Spleen (tissue), 11 donors: Measurements from ENCODE around the gene RBMS3. TPM values are rescaled to one million over a fixed set of nuclear protein-coding genes. Genes with fewer than 3 reads are reported as not detected.

Experiments
- DNase-seq: peaks from one replicate; pipeline ENCODE4 v3.0.0-alpha.2; 2020
- H3K27ac ChIP-seq, 8 donors: fragments of 200-600 bp; sonication (generic) in 7 of 8; 1 replicate in 4 of 8; 2 replicates in 4 of 8; pipeline versions ENCODE4 v1.5.0 to v1.8.0; 2016 to 2021; ENCODE audit warnings: inconsistent platforms in 4 of 8, mild to moderate bottlenecking in 4 of 8, moderate library complexity in 1 of 8
- H3K27me3 ChIP-seq, 7 donors: fragments of 200-600 bp; sonication (generic) in 6 of 7; replicated peaks in 1 of 7; 1 replicate in 4 of 7; 2 replicates in 3 of 7; pipeline versions ENCODE4 v1.5.0 to v1.8.0; 2016 to 2021; ENCODE audit warnings: inconsistent platforms in 3 of 7, mild to moderate bottlenecking in 1 of 7
- H3K36me3 ChIP-seq, 6 donors: fragments of 200-600 bp; sonication (generic) in 5 of 6; 1 replicate in 4 of 6; 2 replicates in 2 of 6; pipeline versions ENCODE4 v1.5.0 to v1.8.0; 2016 to 2021; ENCODE audit warnings: inconsistent platforms in 2 of 6
- H3K4me1 ChIP-seq, 6 donors: fragments of 200-600 bp; sonication (generic) in 5 of 6; 1 replicate in 3 of 6; 2 replicates in 3 of 6; pipeline versions ENCODE4 v1.5.0 to v1.8.0; 2016 to 2021; ENCODE audit warnings: inconsistent platforms in 3 of 6
- H3K4me3 ChIP-seq, 8 donors: fragments of 200-600 bp; sonication (generic) in 7 of 8; 1 replicate in 4 of 8; 2 replicates in 4 of 8; pipeline versions ENCODE4 v1.5.0 to v1.8.0; 2016 to 2021; ENCODE audit warnings: inconsistent platforms in 4 of 8, mild to moderate bottlenecking in 4 of 8, moderate library complexity in 2 of 8
- H3K9me3 ChIP-seq, 8 donors: fragments of 200-600 bp; sonication (generic) in 7 of 8; 1 replicate in 4 of 8; 2 replicates in 4 of 8; pipeline versions ENCODE4 v1.5.0 to v1.8.0; 2016 to 2021; ENCODE audit warnings: inconsistent platforms in 4 of 8
- POLR2A ChIP-seq, 3 donors: fragments of 450-650 bp; IDR thresholded peaks; one replicate each; pipeline ENCODE4 v1.5.1; 2017; ENCODE audit warnings: antibody characterized with exemption in 3 of 3, mild to moderate bottlenecking in 1 of 3
- POLR2AphosphoS5 ChIP-seq, 3 donors: sonication (generic); formaldehyde crosslinking; IDR thresholded peaks; one replicate each; pipeline ENCODE4 v1.5.1; 2017; ENCODE audit warnings: antibody characterized with exemption in 3 of 3
- WGBS, 5 donors: extraction: QIAGEN DNeasy Blood & Tissue Kit in 3 of 5; methylation state at CpG; one replicate each; pipeline versions ENCODE4 v1.1.5 to v1.1.7; 2013 to 2018; 5-methylcytosine and 5-hydroxymethylcytosine counted together
- intact Hi-C: fragments of 100-400 bp; cut with DNase I; formaldehyde crosslinking; loops from one replicate; pipeline ENCODE4 v1.15.0; 2023; ENCODE audit warnings: low total_unique reads
- polyA plus RNA-seq, 3 donors: library from polyadenylated mRNA; stranded (reverse); fragments of 200-250 nt; gene quantifications; one replicate each; pipeline ENCODE4 v1.2.1, GENCODE V29; 2013
- total RNA-seq, 7 donors: library from RNA; depleted of rRNA in 3 of 7; stranded (reverse); fragments of >200 nt in 3 of 7; fragmentation: NEBNext Ultra II Directional in 4 of 7; extraction: Animal tissue kit (Norgen Biotek cat#: 25700) in 4 of 7; gene quantifications; one replicate each; pipeline versions ENCODE4 v1.1.0 to v1.2.1, GENCODE V29; 2016 to 2021
- TF ChIP-seq, protein P1 (sequence below), 11 experiments: fragments of 200-600 bp in 7 of 11; fragments of 450-650 bp in 4 of 11; sonication (generic) in 4 of 11; IDR thresholded peaks in 8 of 11; conservative IDR thresholded peaks in 3 of 11; 1 replicate in 7 of 11; 2 replicates in 4 of 11; pipeline versions ENCODE4 v1.4.0 to v1.8.0; 2016 to 2021; ENCODE audit warnings: antibody characterized with exemption in 11 of 11, inconsistent platforms in 4 of 11, mild to moderate bottlenecking in 1 of 11
- donor health status: healthy with polysubstance abuse.
- donor health status: DM: no; HTN: no; CAD: no; lungs with moderate emphysema.
- donor health status: DM: no; HTN: no; CAD: no.
- donor health status: Bipolar disorder and iron deficiency.
- donor health status: healthy.
- donor health status: DM: no; HTN: no; CAD: no.
- donor health status: DM: yes; HTN: yes; CAD: no.

RBMS3 gene
- total and polyA plus RNA-seq, 10 donors, result 2.6 to 81.9 (median 52.5) TPM

DNA sequence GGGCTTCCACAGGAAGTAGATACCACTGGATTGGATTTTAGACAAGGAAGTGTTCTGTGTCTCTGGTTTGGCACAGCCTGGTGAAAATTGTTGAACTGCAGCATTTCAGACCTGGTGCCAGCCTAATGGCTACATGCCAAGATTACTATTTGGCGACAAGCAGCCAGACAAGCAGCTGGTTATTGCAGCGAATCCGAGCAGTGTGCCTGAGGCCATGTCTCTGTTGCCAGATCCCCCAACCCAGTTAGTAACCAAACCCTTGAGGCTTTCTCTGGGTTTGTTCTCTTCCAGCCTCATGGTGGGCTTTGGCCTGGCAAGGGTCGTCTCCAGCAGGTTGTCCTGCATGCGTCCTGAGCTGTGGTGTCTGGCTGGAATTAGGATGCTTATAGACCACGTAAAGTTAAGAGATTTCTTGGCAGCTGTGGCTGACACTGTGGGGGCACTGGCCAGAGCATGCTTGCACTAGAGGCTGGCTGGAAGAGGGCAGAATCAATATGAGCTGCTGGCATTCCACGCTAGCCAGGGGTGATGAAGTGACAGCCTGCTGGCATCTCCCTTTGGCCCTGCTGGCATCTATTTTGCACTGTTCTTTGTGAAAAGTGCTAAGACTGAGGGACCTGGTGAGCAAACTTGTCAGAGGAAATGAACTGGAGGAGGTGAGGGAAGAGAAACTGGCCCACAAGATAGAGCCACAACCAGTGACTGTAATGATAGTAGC, 172.6 kb downstream of the RBMS3 start:
- Histone ChIP-seq H3K27ac (no peak overlapping the region), H3K27me3 (no peaks in the 10 kb centered on the region), H3K4me3 (no peak overlapping the region), H3K4me1 (peaks cover 0 to 11% (median 0%) of the 10 kb centered on the region in 6 donors), H3K9me3 (no peaks in the 10 kb centered on the region), H3K36me3 (no peaks in the 10 kb centered on the region)
- intact Hi-C loops, result no loop called here
- TF ChIP-seq, protein P1, sequence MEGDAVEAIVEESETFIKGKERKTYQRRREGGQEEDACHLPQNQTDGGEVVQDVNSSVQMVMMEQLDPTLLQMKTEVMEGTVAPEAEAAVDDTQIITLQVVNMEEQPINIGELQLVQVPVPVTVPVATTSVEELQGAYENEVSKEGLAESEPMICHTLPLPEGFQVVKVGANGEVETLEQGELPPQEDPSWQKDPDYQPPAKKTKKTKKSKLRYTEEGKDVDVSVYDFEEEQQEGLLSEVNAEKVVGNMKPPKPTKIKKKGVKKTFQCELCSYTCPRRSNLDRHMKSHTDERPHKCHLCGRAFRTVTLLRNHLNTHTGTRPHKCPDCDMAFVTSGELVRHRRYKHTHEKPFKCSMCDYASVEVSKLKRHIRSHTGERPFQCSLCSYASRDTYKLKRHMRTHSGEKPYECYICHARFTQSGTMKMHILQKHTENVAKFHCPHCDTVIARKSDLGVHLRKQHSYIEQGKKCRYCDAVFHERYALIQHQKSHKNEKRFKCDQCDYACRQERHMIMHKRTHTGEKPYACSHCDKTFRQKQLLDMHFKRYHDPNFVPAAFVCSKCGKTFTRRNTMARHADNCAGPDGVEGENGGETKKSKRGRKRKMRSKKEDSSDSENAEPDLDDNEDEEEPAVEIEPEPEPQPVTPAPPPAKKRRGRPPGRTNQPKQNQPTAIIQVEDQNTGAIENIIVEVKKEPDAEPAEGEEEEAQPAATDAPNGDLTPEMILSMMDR (IDR thresholded peaks at IDR 0.05 in 8 of 11, conservative IDR thresholded peaks at IDR 0.05 in 3 of 11), result no peak
- TF ChIP-seq POLR2A (IDR thresholded peaks at IDR 0.05), result no peak
- TF ChIP-seq POLR2AphosphoS5 (IDR thresholded peaks at IDR 0.05), result no peak
- no peak for DNase-seq
- 71 to 90% (median 82%) methylated on average over 7 of the region's 7 CpGs for WGBS, 5 donors

DNA sequence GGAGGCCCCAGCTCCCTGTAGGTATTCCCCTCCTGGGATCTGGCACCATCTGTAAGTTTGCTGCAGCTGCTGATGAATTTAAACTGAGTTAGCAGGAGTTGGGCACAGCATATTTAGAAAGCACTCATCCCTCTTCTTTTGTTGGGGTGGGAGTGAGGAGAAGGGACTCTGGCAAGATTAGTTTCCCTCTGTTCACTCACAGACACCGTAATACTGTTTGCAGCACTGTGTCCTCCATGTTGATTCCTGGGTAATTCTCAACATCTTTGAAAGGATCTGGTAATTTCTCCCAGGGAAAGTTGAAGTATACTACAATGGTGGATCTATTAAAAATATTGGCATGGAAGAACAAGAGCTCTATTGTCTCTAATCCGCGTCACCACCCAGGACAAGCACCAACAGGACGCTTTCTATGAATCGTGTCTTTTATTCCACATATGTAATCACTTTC, 173.3 kb downstream of the RBMS3 start:
- TF ChIP-seq, protein P1 (IDR thresholded peaks at IDR 0.05 in 8 of 11, conservative IDR thresholded peaks at IDR 0.05 in 3 of 11), result no peak
- TF ChIP-seq POLR2AphosphoS5 (IDR thresholded peaks at IDR 0.05), result no peak
- no peak for TF ChIP-seq POLR2A (IDR thresholded peaks at IDR 0.05)
- Histone ChIP-seq H3K27me3 (no peaks in the 10 kb centered on the region), H3K4me3 (no peak overlapping the region), H3K36me3 (no peaks in the 10 kb centered on the region), H3K9me3 (no peaks in the 10 kb centered on the region), H3K27ac (no peak overlapping the region), H3K4me1 (peaks cover 0 to 11% (median 0%) of the 10 kb centered on the region in 6 donors)
- intact Hi-C loops, result no loop called here
- DNase-seq, result no peak
- 94 to 100% (median 96%) methylated on average over 5 of the region's 5 CpGs for WGBS, 5 donors

DNA sequence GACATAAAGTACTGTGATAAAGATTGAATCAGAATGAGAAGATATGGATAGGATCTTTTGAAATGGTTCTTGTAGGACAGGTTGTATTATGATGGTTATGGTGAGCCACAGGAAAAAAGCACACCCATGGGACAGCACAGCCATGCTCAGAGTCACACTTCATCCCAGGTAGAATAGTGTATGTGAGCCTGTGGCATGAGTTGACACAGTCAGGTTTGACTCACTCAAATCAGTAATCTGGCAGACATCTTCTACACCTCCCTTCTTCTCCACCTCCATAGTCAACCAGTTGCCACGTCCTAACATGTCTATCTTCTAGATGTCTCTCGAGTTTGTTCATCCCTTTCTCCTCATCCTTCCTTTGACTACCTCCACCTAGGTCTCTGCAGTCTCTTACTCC, 176.0 kb downstream of the RBMS3 start:
- Histone ChIP-seq H3K9me3 (no peaks in the 10 kb centered on the region), H3K4me1 (peaks cover 0 to 11% (median 0%) of the 10 kb centered on the region in 6 donors), H3K27me3 (no peaks in the 10 kb centered on the region), H3K4me3 (no peak overlapping the region), H3K36me3 (no peaks in the 10 kb centered on the region), H3K27ac (no peak overlapping the region)
- TF ChIP-seq POLR2AphosphoS5 (IDR thresholded peaks at IDR 0.05), result no peak
- TF ChIP-seq, protein P1 (IDR thresholded peaks at IDR 0.05 in 8 of 11, conservative IDR thresholded peaks at IDR 0.05 in 3 of 11), result no peak
- no peak for TF ChIP-seq POLR2A (IDR thresholded peaks at IDR 0.05)
- intact Hi-C loops, result no loop called here
- DNase-seq, result no peak
- 76 to 89% (median 81%) methylated on average over 2 of the region's 2 CpGs for WGBS, 5 donors

DNA sequence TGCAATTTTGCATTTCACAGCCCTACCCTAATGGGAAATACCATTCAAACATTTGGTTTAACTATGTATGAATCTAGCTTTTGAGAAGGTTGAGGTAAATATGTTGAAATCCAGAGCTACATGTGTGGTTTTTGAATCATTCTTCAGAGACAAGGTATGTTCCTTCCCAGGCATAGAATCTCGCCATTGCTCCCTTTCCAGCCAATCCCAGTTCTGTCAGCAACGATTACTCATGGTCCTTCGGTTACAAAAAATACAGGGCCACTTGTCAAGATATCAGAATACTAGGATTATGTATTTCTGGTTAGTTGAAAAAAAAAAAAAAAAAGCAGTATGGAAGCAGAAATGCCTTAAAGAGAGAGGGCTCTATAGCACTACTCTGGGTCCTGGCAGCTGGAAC, 182.4 kb downstream of the RBMS3 start:
- H3K36me3 ChIP-seq, result no peaks in the 10 kb centered on the region
- TF ChIP-seq, protein P1 (IDR thresholded peaks at IDR 0.05 in 8 of 11, conservative IDR thresholded peaks at IDR 0.05 in 3 of 11), result no peak
- TF ChIP-seq POLR2AphosphoS5 (IDR thresholded peaks at IDR 0.05) (no peak), POLR2A (IDR thresholded peaks at IDR 0.05) (no peak)
- no peak overlapping the region for H3K4me3 ChIP-seq
- no peak overlapping the region for H3K27ac ChIP-seq
- DNase-seq, result no peak
- H3K27me3 ChIP-seq, result no peaks in the 10 kb centered on the region
- intact Hi-C loops, result no loop called here
- no peaks in the 10 kb centered on the region for H3K9me3 ChIP-seq
- no peaks in the 10 kb centered on the region for H3K4me1 ChIP-seq
- 86 to 96% (median 93%) methylated on average over 3 of the region's 3 CpGs for WGBS, 5 donors
